NT2/D1 (cell line): ENCODE results near the gene CAMTA1.

Experiments used
- DNase-seq: peaks from one replicate; pipeline ENCODE4 v3.0.0-alpha.2; 2011; ENCODE audit warnings: low read depth, low spot score
- H3K27me3 ChIP-seq: 2 replicates; pipeline ENCODE4 v1.6.0; 2011; ENCODE audit warnings: mild to moderate bottlenecking; ENCODE audit not compliant: insufficient read length, insufficient read depth
- H3K36me3 ChIP-seq: 2 replicates; pipeline ENCODE4 v1.6.1; 2011; ENCODE audit warnings: mild to moderate bottlenecking, low read length, mixed read lengths; ENCODE audit not compliant: insufficient read depth, insufficient read length
- H3K4me1 ChIP-seq: 2 replicates; pipeline ENCODE4 v1.5.1; 2011; ENCODE audit not compliant: insufficient read depth, insufficient read length
- H3K4me3 ChIP-seq: 2 replicates; pipeline ENCODE4 v1.5.1; 2011; ENCODE audit warnings: low read depth; ENCODE audit not compliant: insufficient read length
- H3K9ac ChIP-seq: 2 replicates; pipeline ENCODE4 v1.6.0; 2011; ENCODE audit warnings: low read depth; ENCODE audit not compliant: insufficient read length
- H3K9me3 ChIP-seq: 2 replicates; pipeline ENCODE4 v1.5.1; 2011; ENCODE audit warnings: mild to moderate bottlenecking, low read length; ENCODE audit not compliant: insufficient read depth
- SUZ12 ChIP-seq: IDR thresholded peaks from 2 replicates; pipeline ENCODE4 v1.6.1; 2011; ENCODE audit not compliant: insufficient read length, insufficient read depth; ENCODE audit errors: extremely low read depth
- YY1 ChIP-seq: IDR thresholded peaks from 2 replicates; pipeline ENCODE4 v1.6.1; 2011; ENCODE audit not compliant: insufficient read length, insufficient read depth
- ZNF274 ChIP-seq: IDR thresholded peaks from 2 replicates; pipeline ENCODE4 v1.6.1; 2011; ENCODE audit warnings: mild to moderate bottlenecking, low read depth, low read length

CAMTA1 gene

GRCh38 chr1:7473223-7474142 is 688.2 kb downstream of the CAMTA1 start:
- H3K9me3 ChIP-seq = no peaks in the 10 kb centered on the region
- no peaks in the 10 kb centered on the region for H3K36me3 ChIP-seq
- peaks cover 12% of the 10 kb centered on the region for H3K4me1 ChIP-seq
- DNase-seq = no peak
- H3K27me3 ChIP-seq = no peaks in the 10 kb centered on the region
- TF ChIP-seq ZNF274 = no peak
- no peak for TF ChIP-seq SUZ12
- TF ChIP-seq YY1 = no peak
- H3K4me3 ChIP-seq = no peak overlapping the region
- no peak overlapping the region for H3K9ac ChIP-seq

- H3K9me3 ChIP-seq = no peaks in the 10 kb centered on the region
- peaks cover 12% of the 10 kb centered on the region for H3K4me1 ChIP-seq
- H3K4me3 ChIP-seq = no peak overlapping the region
- no peaks in the 10 kb centered on the region for H3K27me3 ChIP-seq
- no peak for DNase-seq
- TF ChIP-seq YY1 = no peak
- no peak for TF ChIP-seq ZNF274
- no peak for TF ChIP-seq SUZ12
- H3K36me3 ChIP-seq = no peaks in the 10 kb centered on the region
- no peak overlapping the region for H3K9ac ChIP-seq
These were observed 688.9 kb downstream of the CAMTA1 start for GRCh38 chr1:7474143-7474490.

GRCh38 chr1:7474786-7475502 is 689.7 kb downstream of the CAMTA1 start:
- Histone ChIP-seq H3K4me3 (no peak overlapping the region), H3K36me3 (no peaks in the 10 kb centered on the region), H3K9me3 (no peaks in the 10 kb centered on the region), H3K4me1 (peaks cover 12% of the 10 kb centered on the region), H3K9ac (no peak overlapping the region), H3K27me3 (no peaks in the 10 kb centered on the region)
- DNase-seq = no peak
- TF ChIP-seq SUZ12 (no peak), YY1 (no peak), ZNF274 (no peak)

GRCh38 chr1:7475691-7476090 is 690.4 kb downstream of the CAMTA1 start:
- DNase-seq = no peak
- Histone ChIP-seq H3K27me3 (no peaks in the 10 kb centered on the region), H3K36me3 (no peaks in the 10 kb centered on the region), H3K4me1 (peaks cover 12% of the 10 kb centered on the region), H3K9me3 (no peaks in the 10 kb centered on the region), H3K9ac (no peak overlapping the region), H3K4me3 (no peak overlapping the region)
- TF ChIP-seq YY1 (no peak), ZNF274 (no peak), SUZ12 (no peak)

GRCh38 chr1:7476402-7476801 is 691.1 kb downstream of the CAMTA1 start:
- Histone ChIP-seq H3K4me1 (peaks cover 12% of the 10 kb centered on the region), H3K4me3 (no peak overlapping the region), H3K36me3 (no peaks in the 10 kb centered on the region), H3K9me3 (no peaks in the 10 kb centered on the region), H3K27me3 (no peaks in the 10 kb centered on the region), H3K9ac (no peak overlapping the region)
- TF ChIP-seq SUZ12 (no peak), YY1 (no peak), ZNF274 (no peak)
- DNase-seq = no peak

- Histone ChIP-seq H3K4me3 (no peak overlapping the region), H3K9me3 (no peaks in the 10 kb centered on the region), H3K36me3 (no peaks in the 10 kb centered on the region), H3K4me1 (peaks cover 10% of the 10 kb centered on the region), H3K9ac (no peak overlapping the region), H3K27me3 (no peaks in the 10 kb centered on the region)
- TF ChIP-seq YY1 (no peak), SUZ12 (no peak), ZNF274 (no peak)
- DNase-seq = no peak
These were observed 691.8 kb downstream of the CAMTA1 start for GRCh38 chr1:7476861-7477547.

GRCh38 chr1:7477593-7477992 is 692.3 kb downstream of the CAMTA1 start:
- Histone ChIP-seq H3K4me3 (no peak overlapping the region), H3K9me3 (no peaks in the 10 kb centered on the region), H3K4me1 (peaks cover 7% of the 10 kb centered on the region), H3K36me3 (no peaks in the 10 kb centered on the region), H3K27me3 (no peaks in the 10 kb centered on the region), H3K9ac (no peak overlapping the region)
- no peak for TF ChIP-seq SUZ12
- no peak for TF ChIP-seq YY1
- TF ChIP-seq ZNF274 = no peak
- no peak for DNase-seq
